DOHH2 (cell line): ENCODE data around the gene CFI.

Experiments used
- CTCF ChIP-seq: fragments of 200-600 bp; sonication (generic); IDR thresholded peaks from one replicate; pipeline ENCODE4 v1.5.1; 2014; ENCODE audit warnings: antibody characterized with exemption, mild to moderate bottlenecking, low read depth, low read length; ENCODE audit not compliant: poor library complexity, severe bottlenecking
- EZH2phosphoT487 ChIP-seq: fragments of 200-600 bp; sonication (generic); IDR thresholded peaks from 2 replicates; pipeline ENCODE4 v1.6.1; 2017; ENCODE audit warnings: borderline replicate concordance, mild to moderate bottlenecking, antibody characterized with exemption, low read length, moderate library complexity, mixed read lengths

- TF ChIP-seq CTCF, result no peak
- TF ChIP-seq EZH2phosphoT487, result no peak
Measured at GRCh38 chr4:109701566-109702410, 100.0 kb downstream of the CFI start.
